Astrocyte of the cerebellum (primary cell): ENCODE data around the gene C2orf78.

Source experiments
- DNase-seq: peaks from one replicate; pipeline ENCODE4 v3.0.0-alpha.2; 2011; ENCODE audit warnings: low read depth
- H3K4me3 ChIP-seq: 2 replicates; pipeline ENCODE4 v1.5.1; 2011; ENCODE audit warnings: mild to moderate bottlenecking, low read depth, low read length, moderate library complexity
- in situ Hi-C: cut with HindIII; loops from 2 replicates; pipeline ENCODE4 v1.10.0; 2017; ENCODE audit warnings: low sequenced_read_pairs
- TF ChIP-seq, protein P1 (sequence below): IDR thresholded peaks from 2 replicates; pipeline ENCODE4 v1.5.1; 2012; ENCODE audit warnings: low read length, low read depth, moderate library complexity, mild to moderate bottlenecking; ENCODE audit errors: missing control alignments

C2orf78 gene

DNA sequence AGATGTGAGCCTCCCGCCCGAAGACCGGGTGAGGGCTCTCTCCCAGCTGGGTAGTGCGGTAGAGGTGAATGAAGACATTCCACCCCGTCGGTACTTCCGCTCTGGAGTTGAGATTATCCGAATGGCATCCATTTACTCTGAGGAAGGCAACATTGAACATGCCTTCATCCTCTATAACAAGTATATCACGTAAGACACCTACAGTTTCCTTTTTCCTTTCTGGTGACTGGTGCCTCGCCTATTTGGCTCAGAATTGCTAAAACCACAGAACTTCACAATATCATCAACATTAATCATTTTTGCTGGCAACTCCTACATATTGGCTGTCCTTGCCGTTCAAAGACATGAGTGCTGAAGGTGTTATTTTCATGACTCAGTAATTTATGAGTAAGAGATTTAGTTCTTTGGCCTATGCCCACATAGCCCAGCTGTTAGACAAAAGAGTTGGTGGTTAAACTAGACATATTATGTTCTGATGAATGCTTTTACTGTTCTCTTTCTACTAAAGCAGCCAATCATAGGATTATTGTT is 47.0 kb downstream of the C2orf78 start:
- TF ChIP-seq, protein P1, sequence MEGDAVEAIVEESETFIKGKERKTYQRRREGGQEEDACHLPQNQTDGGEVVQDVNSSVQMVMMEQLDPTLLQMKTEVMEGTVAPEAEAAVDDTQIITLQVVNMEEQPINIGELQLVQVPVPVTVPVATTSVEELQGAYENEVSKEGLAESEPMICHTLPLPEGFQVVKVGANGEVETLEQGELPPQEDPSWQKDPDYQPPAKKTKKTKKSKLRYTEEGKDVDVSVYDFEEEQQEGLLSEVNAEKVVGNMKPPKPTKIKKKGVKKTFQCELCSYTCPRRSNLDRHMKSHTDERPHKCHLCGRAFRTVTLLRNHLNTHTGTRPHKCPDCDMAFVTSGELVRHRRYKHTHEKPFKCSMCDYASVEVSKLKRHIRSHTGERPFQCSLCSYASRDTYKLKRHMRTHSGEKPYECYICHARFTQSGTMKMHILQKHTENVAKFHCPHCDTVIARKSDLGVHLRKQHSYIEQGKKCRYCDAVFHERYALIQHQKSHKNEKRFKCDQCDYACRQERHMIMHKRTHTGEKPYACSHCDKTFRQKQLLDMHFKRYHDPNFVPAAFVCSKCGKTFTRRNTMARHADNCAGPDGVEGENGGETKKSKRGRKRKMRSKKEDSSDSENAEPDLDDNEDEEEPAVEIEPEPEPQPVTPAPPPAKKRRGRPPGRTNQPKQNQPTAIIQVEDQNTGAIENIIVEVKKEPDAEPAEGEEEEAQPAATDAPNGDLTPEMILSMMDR = no peak
- in situ Hi-C loops = no loop called here
- DNase-seq = peak; percentile 84
- H3K4me3 ChIP-seq = no peak overlapping the region

DNA sequence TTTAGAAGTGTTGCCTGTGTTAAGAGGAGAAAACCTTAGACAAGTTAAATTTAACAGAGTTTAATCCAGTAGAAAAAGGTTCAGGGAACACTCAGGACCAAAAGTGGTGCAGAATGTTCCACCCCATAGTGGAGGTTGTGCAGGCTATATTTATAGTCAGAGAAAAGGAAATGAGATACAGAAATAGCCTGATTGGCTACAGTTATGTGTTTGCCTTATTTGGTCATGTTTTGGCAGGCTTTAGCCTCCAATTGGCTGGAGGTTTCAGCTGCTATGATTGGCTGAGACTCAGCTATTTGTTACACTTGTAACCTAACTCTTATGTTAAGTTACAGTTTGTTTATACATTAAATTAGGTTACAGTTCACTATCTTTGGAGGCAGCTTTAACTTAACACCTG is 48.9 kb downstream of the C2orf78 start:
- H3K4me3 ChIP-seq = no peak overlapping the region
- in situ Hi-C loops = no loop called here
- TF ChIP-seq, protein P1 = no peak
- no peak for DNase-seq

DNA sequence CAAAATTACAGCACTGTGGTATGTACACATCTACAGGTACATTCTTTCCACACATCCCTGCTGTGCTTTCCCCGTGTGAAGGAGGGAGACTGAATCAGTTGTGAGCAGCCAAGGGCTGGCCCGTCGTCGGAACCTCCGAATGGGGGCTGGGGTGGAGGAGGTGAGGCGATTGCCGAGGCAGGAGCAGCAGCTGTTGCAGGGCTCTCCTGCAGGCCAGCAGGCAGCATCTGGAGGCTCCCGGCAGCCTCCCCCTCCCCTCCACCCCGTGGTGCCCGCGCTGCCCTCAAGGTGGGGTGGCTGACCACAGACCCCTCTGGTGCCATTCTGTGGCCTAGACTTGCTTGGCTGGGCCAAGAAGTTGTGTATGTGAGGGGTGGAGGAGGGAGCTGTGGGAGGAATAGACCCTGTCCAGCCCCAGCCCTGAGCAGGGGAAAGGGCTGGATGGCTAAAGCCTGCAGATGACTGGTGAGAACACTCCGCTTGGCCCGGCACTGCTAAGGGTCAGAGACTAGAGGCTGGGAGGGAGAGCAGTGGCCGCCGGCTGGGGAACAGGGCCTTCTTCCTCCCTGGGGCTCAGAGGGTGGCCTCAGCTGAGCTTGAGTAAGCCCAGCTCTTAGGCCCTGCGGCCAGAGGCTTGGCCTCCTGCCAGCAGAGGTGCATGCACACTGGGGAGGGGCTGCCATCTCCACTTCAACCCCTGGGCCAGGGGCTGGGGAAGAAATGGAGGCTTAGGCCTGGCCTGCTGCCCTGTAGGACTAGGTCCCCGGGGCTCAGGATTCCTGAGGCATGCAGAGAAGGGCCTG is 52.4 kb downstream of the C2orf78 start:
- TF ChIP-seq, protein P1 = no peak
- in situ Hi-C loops = no loop called here
- no peak overlapping the region for H3K4me3 ChIP-seq
- no peak for DNase-seq

DNA sequence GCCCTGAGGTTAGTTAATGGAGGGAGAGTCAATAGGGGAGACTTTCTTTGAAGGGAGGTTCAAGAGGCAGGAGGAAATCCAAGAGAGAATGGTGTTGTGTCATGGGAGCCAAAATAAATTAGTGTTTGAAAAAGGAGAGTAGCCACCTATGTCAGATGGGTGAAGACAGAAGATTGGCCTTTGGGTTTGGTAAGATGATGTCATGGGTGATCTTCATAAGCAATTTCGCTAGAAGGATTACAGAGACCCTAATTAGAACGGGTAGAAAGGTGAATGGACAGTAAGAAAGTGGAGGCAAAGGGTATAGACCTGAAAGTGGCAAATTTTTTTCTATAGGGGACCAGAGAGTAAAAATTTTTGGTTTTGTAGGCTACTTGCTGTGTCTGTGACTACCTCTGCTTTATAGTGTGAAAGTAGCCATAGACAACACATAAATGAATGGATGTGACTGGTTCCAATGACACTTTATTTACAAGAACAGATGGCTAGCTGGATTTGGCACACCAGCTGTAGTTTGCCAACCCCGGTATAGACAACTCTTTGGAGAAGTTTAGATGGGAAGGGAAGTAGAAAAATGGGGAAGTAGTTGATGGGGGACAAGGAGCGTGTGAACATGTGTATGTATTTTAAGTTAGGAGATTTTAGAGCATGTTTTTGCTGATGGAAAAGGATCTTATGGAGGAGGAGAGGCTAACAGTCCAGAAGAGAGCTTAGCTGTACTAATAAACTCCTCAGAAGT is 54.0 kb downstream of the C2orf78 start:
- DNase-seq = no peak
- in situ Hi-C loops = no loop called here
- H3K4me3 ChIP-seq = no peak overlapping the region
- TF ChIP-seq, protein P1 = no peak

DNA sequence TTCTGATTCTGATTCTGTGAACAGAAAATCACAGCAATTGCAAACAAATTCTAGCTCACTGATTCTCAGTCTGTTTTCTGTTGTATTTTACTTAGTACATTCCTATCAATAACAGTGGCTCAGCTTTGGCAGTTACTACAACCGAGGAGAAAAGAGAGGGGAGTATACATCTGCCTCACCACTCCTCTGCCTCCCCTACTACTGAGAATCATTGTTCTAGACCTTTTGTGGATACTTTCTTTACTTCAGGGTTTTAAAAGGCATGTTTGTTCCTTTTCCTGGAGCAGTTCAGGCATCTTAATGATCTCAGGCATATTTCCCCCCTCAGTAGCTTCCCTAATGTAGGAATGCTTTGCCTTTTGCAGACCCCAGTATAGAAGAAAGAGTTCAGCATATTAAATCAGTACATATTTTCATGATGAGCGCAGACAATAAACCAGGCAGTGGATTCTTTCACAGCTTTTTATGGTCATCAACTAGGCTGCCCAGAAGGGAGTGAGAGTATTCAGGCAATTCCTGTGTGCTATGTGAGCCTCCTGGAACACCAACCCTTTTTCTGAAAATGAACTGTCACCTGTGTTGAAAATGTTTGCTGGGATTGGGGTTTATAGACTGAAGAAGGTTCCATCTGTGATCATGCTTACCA is 55.0 kb downstream of the C2orf78 start:
- TF ChIP-seq, protein P1 = no peak
- in situ Hi-C loops = no loop called here
- no peak overlapping the region for H3K4me3 ChIP-seq
- DNase-seq = no peak

DNA sequence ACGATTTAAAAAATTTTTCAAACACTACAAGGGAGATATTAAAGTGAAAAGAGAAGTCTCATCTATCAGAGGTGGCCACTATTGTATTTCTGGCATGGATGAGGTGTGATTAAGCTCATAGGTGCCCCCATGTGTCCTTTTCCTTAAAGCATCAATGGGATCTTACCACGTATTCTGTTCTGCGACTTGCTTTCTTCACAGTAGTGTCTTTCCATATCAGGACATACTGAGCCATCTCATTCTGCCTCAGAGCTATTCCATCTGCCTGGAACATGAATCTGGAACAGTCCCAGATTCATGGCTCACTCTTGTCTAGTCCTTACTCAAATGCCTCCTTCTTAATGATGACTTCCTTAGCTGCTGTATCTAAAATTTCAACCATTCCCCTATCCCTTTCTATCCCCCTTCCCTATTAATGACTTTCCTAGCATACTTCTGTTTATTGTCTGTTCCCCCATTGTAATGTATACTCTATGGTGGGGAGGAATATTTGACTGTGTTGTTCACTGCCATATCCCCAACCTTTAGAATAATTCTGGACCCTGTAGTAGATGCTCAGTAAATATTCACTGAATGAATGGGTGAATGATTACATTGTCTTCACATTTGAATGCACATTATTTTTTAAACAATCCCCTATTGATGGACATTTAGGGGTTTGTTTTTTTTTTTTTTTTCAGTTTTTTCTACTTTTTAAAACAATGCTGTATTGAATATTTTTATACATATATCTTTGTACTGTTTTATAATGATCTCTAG is 55.8 kb downstream of the C2orf78 start:
- in situ Hi-C loops = loop anchor here (10.0 kb wide), 1 partner anchor 65 kb away; no protein-coding TSS in a partner anchor
- TF ChIP-seq, protein P1 = no peak
- DNase-seq = no peak
- H3K4me3 ChIP-seq = no peak overlapping the region
